HG02840 (cell line): ENCODE measurements around the gene SNX7.

Source experiments
- ATAC-seq: cut with Tn5 transposase; IDR thresholded peaks from one replicate; pipeline ENCODE4 v1.9.1; 2021; ENCODE audit warnings: mild to moderate bottlenecking, moderate library complexity, moderate number of reproducible peaks; ENCODE audit not compliant: unreplicated experiment, low FRiP score

The SNX7 gene

GRCh38 chr1:98661544-98662355, at the start of gene SNX7:
TSS of gene SNX7 (plus strand) at chr1:98661721. CDS start at chr1:98661732, 11 bp downstream.
- ATAC-seq: no peak

GRCh38 chr1:98637316-98637715, 24.2 kb upstream of the SNX7 start:
- no peak for ATAC-seq

- no peak for ATAC-seq
These were observed 23.3 kb upstream of the SNX7 start for GRCh38 chr1:98638185-98638584.

GRCh38 chr1:98644510-98644909, 17.0 kb upstream of the SNX7 start:
- ATAC-seq: no peak

- no peak for ATAC-seq
These were observed 10.3 kb upstream of the SNX7 start for GRCh38 chr1:98651116-98651632.

- no peak for ATAC-seq
These were observed 8.4 kb upstream of the SNX7 start for GRCh38 chr1:98653123-98653522.

GRCh38 chr1:98659879-98660278, 1.6 kb upstream of the SNX7 start:
- no peak for ATAC-seq

GRCh38 chr1:98660940-98661543, 479 bp upstream of the SNX7 start:
- ATAC-seq: no peak

- no peak for ATAC-seq
These were observed 792 bp downstream of the SNX7 start for GRCh38 chr1:98662356-98662670.

- no peak for ATAC-seq
These were observed 7.2 kb downstream of the SNX7 start for GRCh38 chr1:98668733-98669132.

GRCh38 chr1:98669355-98670296, 8.1 kb downstream of the SNX7 start:
- ATAC-seq: no peak

GRCh38 chr1:98672189-98672588, 10.7 kb downstream of the SNX7 start:
- ATAC-seq: no peak

- no peak for ATAC-seq
These were observed 12.7 kb downstream of the SNX7 start for GRCh38 chr1:98674075-98674781.

- no peak for ATAC-seq
These were observed 13.8 kb downstream of the SNX7 start for GRCh38 chr1:98675282-98675681.

- ATAC-seq: no peak
These were observed 15.8 kb downstream of the SNX7 start for GRCh38 chr1:98677288-98677687.

- no peak for ATAC-seq
These were observed 20.3 kb downstream of the SNX7 start for GRCh38 chr1:98681812-98682211.

- no peak for ATAC-seq
These were observed 26.7 kb downstream of the SNX7 start for GRCh38 chr1:98688110-98688739.

GRCh38 chr1:98690576-98690975, 29.1 kb downstream of the SNX7 start:
- ATAC-seq: no peak

- no peak for ATAC-seq
These were observed 31.0 kb downstream of the SNX7 start for GRCh38 chr1:98692482-98692881.

- ATAC-seq: no peak
These were observed 31.9 kb downstream of the SNX7 start for GRCh38 chr1:98693385-98693784.
